Measurements from ENCODE around the gene SLC6A11. TPM values are rescaled to one million over a fixed set of nuclear protein-coding genes. Genes with fewer than 3 reads are reported as not detected.

The SLC6A11 gene
- total and polyA plus RNA-seq, 2 donors (not counting 1 experiment from before 2014, with no cell fraction given) = not detected

DNA sequence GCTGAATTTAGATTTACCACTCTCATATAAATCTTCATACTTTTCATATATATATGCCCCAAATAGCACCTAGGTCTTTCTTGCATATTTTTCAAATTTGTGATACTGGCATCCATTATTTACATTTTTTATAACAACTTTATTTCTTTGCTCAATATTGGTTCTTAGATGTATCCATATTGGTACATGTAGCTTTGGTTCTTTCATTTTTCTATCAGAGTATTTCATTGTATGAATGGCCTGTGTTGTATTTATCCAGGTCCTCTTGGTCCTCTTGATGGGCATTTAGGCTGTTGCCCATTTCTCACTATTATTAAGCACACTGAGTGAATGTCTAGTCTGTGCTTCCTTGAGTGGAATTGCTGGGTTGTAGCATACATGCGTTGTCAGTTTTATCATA is 8.4 kb downstream of the SLC6A11 start:
- no peak overlapping the region for H3K4me2 ChIP-seq (replicated peaks; ENCODE audit: low read depth, low read length, poor library complexity, severe bottlenecking)
- no peaks in the 10 kb centered on the region for H4K20me1 ChIP-seq (ENCODE audit: control insufficient read depth, insufficient read depth, low read length, poor library complexity, severe bottlenecking)
- 100% methylated on average over 1 of the region's 1 CpG for WGBS (ENCODE audit: insufficient coverage)
- H3K27me3 ChIP-seq (replicated peaks in 1 of 4; ENCODE audit: control extremely low read depth in 1 of 4, control insufficient read depth in 3 of 4, insufficient read depth in 4 of 4, low read length in 3 of 4) = peaks cover 0 to 6% (median 0%) of the 10 kb centered on the region in 4 experiments
- DNase-seq = no peak
- ATAC-seq (ENCODE audit: low read depth) = no peak
- H3K79me2 ChIP-seq (ENCODE audit: control insufficient read depth, insufficient read depth, low read length) = no peaks in the 10 kb centered on the region
- no peaks in the 10 kb centered on the region for H3K9me3 ChIP-seq (ENCODE audit: control extremely low read depth in 1 of 3, control insufficient read depth in 2 of 3, insufficient read depth in 1 of 3, low read length in 2 of 3)
- H3K36me3 ChIP-seq (replicated peaks in 1 of 2; ENCODE audit: control extremely low read depth in 1 of 2, control insufficient read depth in 1 of 2, extremely low read depth in 1 of 2, insufficient read depth in 2 of 2, low read length in 1 of 2) = no peaks in the 10 kb centered on the region
- H3K4me1 ChIP-seq (ENCODE audit: control insufficient read depth in 2 of 2, insufficient read depth in 2 of 2, low read length in 2 of 2) = no peaks in the 10 kb centered on the region
- Mint-ChIP-seq H3K27me3 (peaks cover 24% of the 10 kb centered on the region), H3K4me3 (no peak overlapping the region), H3K4me1 (no peaks in the 10 kb centered on the region), H3K27ac (no peak overlapping the region), H3K9me3 (ENCODE audit: insufficient read depth) (no peaks in the 10 kb centered on the region)
- H2AFZ ChIP-seq (ENCODE audit: insufficient read depth, low read depth, low read length, poor library complexity, severe bottlenecking) = no peak overlapping the region
- no peak overlapping the region for H3K27ac ChIP-seq (ENCODE audit: low read length in 2 of 2)
- CTCF ChIA-PET = no interaction called here
- H3K9ac ChIP-seq (ENCODE audit: low read length) = no peak overlapping the region
- intact Hi-C loops (cut with micrococcal nuclease) = no loop called here
- TF ChIP-seq CTCF (IDR thresholded peaks at IDR 0.05) (no peak), EZH2 (IDR thresholded peaks at IDR 0.05; ENCODE audit: borderline replicate concordance, insufficient read depth, low read depth, low read length, poor library complexity, severe bottlenecking) (no peak)
- POLR2A ChIA-PET = no interaction called here
- H3K4me3 ChIP-seq (ENCODE audit: control extremely low read depth in 1 of 5, extremely low read depth in 1 of 5, insufficient read depth in 1 of 5, low read depth in 2 of 5, low read length in 4 of 5) = no peak overlapping the region

- Histone ChIP-seq H3K9ac (ENCODE audit: low read length) (no peak overlapping the region), H3K36me3 (replicated peaks in 1 of 2; ENCODE audit: control extremely low read depth in 1 of 2, control insufficient read depth in 1 of 2, extremely low read depth in 1 of 2, insufficient read depth in 2 of 2, low read length in 1 of 2) (no peaks in the 10 kb centered on the region), H3K27me3 (replicated peaks in 1 of 4; ENCODE audit: control extremely low read depth in 1 of 4, control insufficient read depth in 3 of 4, insufficient read depth in 4 of 4, low read length in 3 of 4) (no peaks in the 10 kb centered on the region), H3K4me1 (ENCODE audit: control insufficient read depth in 2 of 2, insufficient read depth in 2 of 2, low read length in 2 of 2) (no peaks in the 10 kb centered on the region), H3K27ac (ENCODE audit: low read length in 2 of 2) (no peak overlapping the region), H3K4me2 (replicated peaks; ENCODE audit: low read depth, low read length, poor library complexity, severe bottlenecking) (no peak overlapping the region), H3K4me3 (ENCODE audit: control extremely low read depth in 1 of 5, extremely low read depth in 1 of 5, insufficient read depth in 1 of 5, low read depth in 2 of 5, low read length in 4 of 5) (no peak overlapping the region), H3K9me3 (ENCODE audit: control extremely low read depth in 1 of 3, control insufficient read depth in 2 of 3, insufficient read depth in 1 of 3, low read length in 2 of 3) (no peaks in the 10 kb centered on the region), H4K20me1 (ENCODE audit: control insufficient read depth, insufficient read depth, low read length, poor library complexity, severe bottlenecking) (no peaks in the 10 kb centered on the region), H2AFZ (ENCODE audit: insufficient read depth, low read depth, low read length, poor library complexity, severe bottlenecking) (no peak overlapping the region), H3K79me2 (ENCODE audit: control insufficient read depth, insufficient read depth, low read length) (no peaks in the 10 kb centered on the region)
- DNase-seq (no peak), ATAC-seq (ENCODE audit: low read depth) (no peak)
- TF ChIP-seq CTCF (IDR thresholded peaks at IDR 0.05) = no peak
- TF ChIP-seq EZH2 (IDR thresholded peaks at IDR 0.05; ENCODE audit: borderline replicate concordance, insufficient read depth, low read depth, low read length, poor library complexity, severe bottlenecking) = no peak
- Mint-ChIP-seq H3K27me3 (peaks cover 26% of the 10 kb centered on the region), H3K9me3 (ENCODE audit: insufficient read depth) (no peaks in the 10 kb centered on the region), H3K27ac (no peak overlapping the region), H3K4me3 (no peak overlapping the region), H3K4me1 (no peaks in the 10 kb centered on the region)
- intact Hi-C loops (cut with micrococcal nuclease) = no loop called here
- POLR2A ChIA-PET = no interaction called here
- 0% methylated on average over 2 of the region's 3 CpGs for WGBS (ENCODE audit: insufficient coverage)
- CTCF ChIA-PET = no interaction called here
These were observed 17.9 kb downstream of the SLC6A11 start for GRCh38 chr3:10833855-10834414.

Data from B cell (primary cell).